NCI-H82 treated with DMSO at 0.1 percent for 48 hours (cell line): ENCODE measurements around the gene CDR2L.
"Not testable (repeated sequence)": the region's sequence is repeated elsewhere in the genome, so short reads cannot be mapped to it uniquely, and the experiment has no call there.

Source experiments
- DNase-seq: peaks from one replicate; lab custom pipeline; 2025; ENCODE audit not compliant: unreplicated experiment; lab: John Stamatoyannopoulos, UW

The CDR2L gene

DNA sequence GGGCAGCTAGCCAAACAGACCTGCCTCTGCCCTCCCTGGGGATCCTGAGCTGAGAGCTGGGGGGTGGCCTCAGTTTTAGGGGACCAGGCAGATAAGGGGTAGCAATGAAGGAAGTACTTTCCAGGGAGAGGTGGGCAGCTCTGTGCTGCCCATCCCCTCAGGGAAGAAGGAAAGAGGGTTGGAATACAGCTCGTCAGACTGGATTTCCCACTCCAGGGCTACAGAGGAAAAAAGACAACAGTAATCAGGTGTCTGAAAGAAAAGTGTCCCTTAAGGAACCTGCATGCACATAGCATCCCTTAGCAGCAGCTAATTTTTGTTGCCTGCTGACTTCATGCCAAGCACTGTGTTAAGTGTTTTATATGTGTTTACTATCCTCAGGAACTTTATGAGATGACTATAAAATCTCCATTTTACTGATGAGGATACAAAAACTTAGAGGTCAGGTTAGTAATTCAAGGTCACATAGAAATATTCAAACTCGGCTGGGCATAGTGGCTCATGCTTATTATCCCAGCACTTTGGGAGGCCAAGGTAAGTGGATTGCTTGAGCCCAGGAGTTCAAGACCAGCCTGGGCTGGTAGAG lies 21.8 kb downstream of the CDR2L start:
- DNase-seq = no peak

DNA sequence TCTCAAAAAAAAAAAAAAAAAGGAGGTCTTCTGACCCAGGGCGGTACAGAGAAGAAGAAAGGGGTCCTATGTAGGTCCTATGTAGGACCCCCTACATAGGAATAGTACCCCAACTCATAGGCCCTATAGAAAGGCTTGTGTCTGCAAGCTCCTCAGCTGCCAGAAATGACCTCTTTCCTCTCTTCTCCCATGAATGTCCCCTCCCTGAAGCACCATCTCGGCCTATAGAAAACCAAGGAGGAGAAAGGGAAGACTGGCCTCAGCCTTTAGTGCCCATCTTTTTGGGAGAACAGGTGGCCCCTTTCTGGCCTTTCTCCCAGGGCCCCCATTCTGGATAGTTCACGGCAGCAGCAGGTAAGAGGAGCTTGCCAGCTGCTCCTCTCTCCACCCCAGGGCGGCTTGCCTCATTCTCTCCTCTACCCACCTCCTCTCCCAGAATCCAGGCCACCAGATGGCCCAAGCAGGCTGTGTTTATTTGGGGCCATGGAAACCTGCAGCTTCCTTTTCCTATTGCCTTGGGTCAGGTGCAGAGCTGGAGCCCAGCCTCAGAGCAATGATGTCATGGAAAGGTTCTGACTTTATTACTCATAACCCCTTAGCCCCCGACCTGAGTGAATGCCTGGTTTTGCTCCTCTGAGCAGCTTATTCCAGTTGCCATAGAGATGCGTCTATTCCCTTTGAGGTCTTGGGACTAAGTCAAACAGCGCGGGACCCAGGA lies 23.4 kb downstream of the CDR2L start:
- peak; percentile 66 for DNase-seq

DNA sequence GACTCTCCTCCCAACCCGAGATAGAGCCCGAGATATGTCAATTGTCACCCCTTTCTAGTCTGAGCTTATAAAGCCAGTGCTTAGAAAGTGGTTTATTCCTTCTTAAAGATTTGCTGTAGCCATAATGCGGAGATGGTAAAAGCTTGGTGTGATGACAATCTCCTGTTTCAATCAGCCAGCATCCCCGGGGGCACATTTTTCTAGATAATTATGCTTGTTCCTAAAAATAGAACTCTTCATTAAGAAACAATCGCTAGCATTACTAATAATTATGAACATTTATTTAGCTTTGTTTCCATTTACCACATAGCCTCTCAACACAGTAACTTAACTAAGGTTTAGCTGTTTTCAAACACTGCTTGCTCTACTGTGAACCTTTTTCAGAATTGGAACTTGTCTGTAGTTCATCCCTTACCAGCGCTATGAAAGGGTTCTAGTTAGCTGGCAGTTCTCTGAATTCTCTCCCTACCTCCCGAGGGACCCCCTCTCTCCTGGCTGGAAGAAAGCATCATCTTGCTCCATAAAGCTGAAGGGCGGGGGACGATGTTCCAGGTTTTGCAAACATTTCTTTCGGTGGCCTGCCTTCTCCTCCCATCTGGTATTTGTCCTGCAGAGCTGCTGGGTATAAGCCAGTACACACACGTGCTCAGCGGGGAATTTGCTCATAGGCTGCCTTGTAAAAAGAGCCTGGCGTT lies 24.1 kb downstream of the CDR2L start:
- no peak for DNase-seq

- DNase-seq = no peak
Observed at GRCh38 chr17:75012096-75012345, 24.6 kb downstream of the CDR2L start.

- peak; percentile 59 for DNase-seq
Observed at GRCh38 chr17:75012346-75013091, 25.1 kb downstream of the CDR2L start, which contains the start of gene MRPL58. Gene MRPL58, plus strand, starts transcription at chr17:75012670. Its CDS starts 17 bp downstream, at chr17:75012687.

DNA sequence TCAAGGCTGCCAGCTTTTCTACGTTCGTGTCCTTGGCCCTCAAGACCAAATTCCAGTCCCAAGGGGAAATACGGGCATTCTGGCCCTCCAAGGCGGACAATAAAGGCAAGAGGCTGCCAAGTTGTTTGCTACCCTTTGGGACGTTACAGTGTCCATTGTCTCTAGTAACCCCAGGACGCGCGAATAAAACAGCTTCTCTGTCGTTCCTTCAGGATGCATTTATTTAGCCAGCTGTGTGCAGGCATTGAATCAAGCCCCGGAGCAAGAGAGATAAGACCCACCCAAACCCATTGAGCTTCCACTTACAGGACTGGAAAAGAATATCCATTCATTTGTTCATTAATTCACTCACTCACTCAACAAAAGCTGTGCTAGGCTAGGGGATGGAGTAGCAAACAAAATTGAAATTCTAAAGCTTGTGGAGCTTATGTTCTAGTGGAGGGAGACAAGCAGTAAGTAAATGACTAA lies 25.7 kb downstream of the CDR2L start:
- no peak for DNase-seq

DNA sequence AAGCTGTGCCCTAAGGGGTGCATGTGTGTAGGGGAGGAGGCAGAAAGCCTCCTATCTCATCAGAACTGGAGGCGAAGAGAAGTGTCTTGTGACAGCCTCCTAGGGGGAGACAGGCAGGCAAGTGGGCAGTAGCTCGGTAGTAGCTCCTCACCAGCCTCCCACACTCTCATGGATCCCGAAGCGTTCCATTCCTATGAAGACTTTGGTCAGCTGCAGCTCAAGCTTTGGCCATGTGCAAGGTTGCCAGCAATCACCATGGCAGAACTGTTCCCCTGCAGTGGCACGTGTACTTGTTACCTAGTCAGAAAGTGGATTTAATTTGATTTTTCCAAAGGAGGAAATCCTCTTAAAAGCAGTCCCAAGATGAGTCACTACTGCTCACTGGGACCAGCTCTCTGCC lies 31.7 kb downstream of the CDR2L start:
- no peak for DNase-seq

DNA sequence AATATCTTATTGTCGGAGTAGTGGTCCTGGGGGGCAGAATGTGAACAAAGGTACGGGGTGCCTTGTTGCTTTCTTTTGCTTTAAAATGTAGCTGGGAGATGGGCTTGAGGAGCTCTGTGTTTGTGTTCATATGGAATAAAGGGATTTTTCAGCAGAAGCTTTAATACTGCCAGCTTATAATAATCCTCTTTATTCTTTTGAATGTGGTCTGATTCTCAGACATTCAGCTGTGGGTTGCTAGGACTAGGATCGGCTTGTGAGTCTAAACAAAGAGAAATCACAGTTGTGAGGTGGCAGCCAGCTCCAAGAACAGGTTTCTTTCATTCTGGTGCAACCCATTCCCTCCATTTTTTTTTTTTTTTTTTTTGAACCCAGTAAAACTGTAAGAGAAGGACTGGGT lies 32.3 kb downstream of the CDR2L start:
- DNase-seq = peak; percentile 40

GRCh38 chr17:75020331-75021110 lies 33.1 kb downstream of the CDR2L start:
- no peak for DNase-seq

- no peak for DNase-seq
Observed at GRCh38 chr17:75024686-75025397, 37.4 kb downstream of the CDR2L start.

DNA sequence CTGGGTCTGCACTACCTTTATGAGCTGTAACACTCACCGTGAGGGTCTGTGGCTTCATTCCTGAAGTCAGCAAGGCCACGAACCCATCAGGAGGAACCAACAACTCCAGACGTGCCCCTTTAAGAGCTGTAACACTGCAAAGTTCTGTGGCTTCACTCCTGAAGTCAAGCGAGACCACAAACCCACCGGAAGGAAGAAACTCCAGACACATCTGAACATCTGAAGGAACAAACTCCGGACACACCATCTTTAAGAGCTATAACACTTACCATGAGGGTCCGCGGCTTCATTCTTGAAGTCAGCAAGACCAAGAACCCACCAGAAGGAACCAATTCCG lies 37.9 kb downstream of the CDR2L start:
- DNase-seq = not testable (repeated sequence)

DNA sequence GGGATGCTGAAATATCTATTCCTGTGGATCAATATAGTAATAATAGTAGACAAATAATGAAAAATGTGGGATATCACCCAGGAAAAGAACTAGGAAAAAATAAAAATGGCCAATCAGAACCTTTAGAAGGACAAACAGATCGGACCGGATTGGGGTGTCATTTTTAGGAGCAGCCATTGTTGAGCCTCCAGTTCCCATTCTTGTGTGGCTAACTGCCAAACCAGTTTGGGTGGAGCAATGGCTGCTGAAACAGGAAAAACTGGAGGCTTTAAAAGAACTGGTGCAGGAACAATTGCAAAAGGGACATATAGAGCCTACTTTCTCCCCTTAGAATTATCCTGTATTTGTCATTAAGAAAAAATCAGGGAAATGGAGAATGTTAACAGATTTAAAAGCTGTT lies 39.2 kb downstream of the CDR2L start:
- DNase-seq = not testable (repeated sequence)

- no peak for DNase-seq
Observed at GRCh38 chr17:75030161-75030560, 42.7 kb downstream of the CDR2L start.

- peak; percentile 91 for DNase-seq
Observed at GRCh38 chr17:75031972-75032719, 44.7 kb downstream of the CDR2L start.

GRCh38 chr17:75032720-75033280 lies 45.4 kb downstream of the CDR2L start:
- no peak for DNase-seq

DNA sequence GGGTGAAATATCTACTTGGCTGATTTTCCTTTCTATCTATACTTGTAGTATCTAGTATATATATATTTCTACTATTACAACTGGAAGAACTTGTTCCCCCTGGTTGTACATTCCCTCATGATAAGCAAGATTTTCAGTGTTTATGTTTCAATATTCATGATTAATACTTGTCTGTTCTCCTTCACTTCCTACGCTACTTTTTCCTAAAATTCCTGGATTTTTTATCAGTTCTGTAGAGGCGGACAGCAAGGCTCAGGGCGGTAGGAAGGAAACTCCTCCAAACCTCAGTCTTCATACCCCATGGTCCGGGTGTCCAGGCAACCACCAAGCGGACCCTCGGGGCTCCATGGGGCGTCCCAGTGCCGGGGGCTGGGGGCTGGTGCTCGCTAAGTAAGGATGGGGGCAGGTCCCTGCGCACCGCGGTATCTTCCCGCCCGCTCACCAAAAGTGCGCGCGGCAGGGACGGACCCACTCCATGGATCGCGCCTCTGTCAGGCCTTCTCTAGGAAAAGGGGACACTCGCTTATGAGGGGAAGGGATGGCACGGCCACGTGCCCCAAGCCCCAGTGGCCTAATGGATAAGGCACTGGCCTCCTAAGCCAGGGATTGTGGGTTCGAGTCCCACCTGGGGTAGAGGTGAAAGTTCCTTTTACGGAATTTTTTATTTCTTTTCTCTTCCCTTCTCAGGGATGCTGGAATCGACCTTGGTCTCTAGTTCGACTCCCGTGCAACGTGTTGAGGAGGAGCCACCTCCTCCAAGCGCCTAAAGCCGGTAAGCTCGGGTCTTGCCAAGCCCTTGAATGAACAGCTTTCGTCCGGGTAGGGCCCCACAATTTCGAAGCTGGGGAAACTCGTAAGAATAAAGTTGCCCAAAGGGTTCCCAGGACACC lies 46.2 kb downstream of the CDR2L start:
- DNase-seq = peak; percentile 79

GRCh38 chr17:75034236-75034908 lies 46.9 kb downstream of the CDR2L start:
- DNase-seq = peak; percentile 83
